B cell (primary cell): ENCODE results near the gene GAK. TPM values are rescaled to one million over a fixed set of nuclear protein-coding genes. Genes with fewer than 3 reads are reported as not detected.

Experiments used
- ATAC-seq: fragments of 200-7000 bp; cut with Tn5 transposase; one replicate; pipeline ENCODE4 v1.10.0; 2021; ENCODE audit warnings: low read depth, mild to moderate bottlenecking, moderate number of reproducible peaks, moderate library complexity
- CTCF ChIA-PET: fragments of 350-600 bp; sonication (Branson Sonifier 250); formaldehyde crosslinking; loops from one replicate; lab custom pipeline; 2021; ENCODE audit warnings: antibody characterized with exemption, inconsistent platforms; lab: Charles Lee
- POLR2A ChIA-PET: fragments of 350-600 bp; sonication (Branson Sonifier 250); formaldehyde crosslinking; loops from one replicate; lab custom pipeline; 2021; ENCODE audit warnings: antibody characterized with exemption; lab: Charles Lee
- DNase-seq: peaks from one replicate; pipeline ENCODE4 v3.0.0; 2013
- H2AFZ ChIP-seq: 2 replicates; pipeline ENCODE4 v1.6.1; 2012; ENCODE audit warnings: mild to moderate bottlenecking, low read depth, low read length; ENCODE audit not compliant: insufficient read depth, poor library complexity, severe bottlenecking
- H3K27ac ChIP-seq, 2 donors: 1 replicate in 1 of 2; 2 replicates in 1 of 2; pipeline ENCODE4 v1.5.1; 2012 to 2013; ENCODE audit warnings: low read length in 2 of 2, mild to moderate bottlenecking in 2 of 2, moderate library complexity in 1 of 2
- H3K27me3 ChIP-seq, 4 experiments: fragments of 200-600 bp in 1 of 4; sonication (generic) in 1 of 4; replicated peaks in 1 of 4; 1 replicate in 2 of 4; 2 replicates in 2 of 4; pipeline versions ENCODE4 v1.6.1 to v1.7.0; 2013 to 2016; ENCODE audit warnings: low read length in 3 of 4, mild to moderate bottlenecking in 2 of 4, mixed read lengths in 1 of 4, moderate library complexity in 1 of 4; ENCODE audit not compliant: insufficient read depth in 4 of 4, control insufficient read depth in 3 of 4; ENCODE audit errors: control extremely low read depth in 1 of 4
- H3K36me3 ChIP-seq, 2 experiments: replicated peaks in 1 of 2; 1 replicate in 1 of 2; 2 replicates in 1 of 2; pipeline versions ENCODE4 v1.6.1 to v1.7.1; 2013; ENCODE audit warnings: low read length in 1 of 2; ENCODE audit not compliant: insufficient read depth in 2 of 2, control insufficient read depth in 1 of 2; ENCODE audit errors: control extremely low read depth in 1 of 2, extremely low read depth in 1 of 2
- H3K4me1 ChIP-seq, 2 donors: fragments of 200-600 bp in 1 of 2; sonication (generic) in 1 of 2; 1 replicate in 1 of 2; 2 replicates in 1 of 2; pipeline versions ENCODE4 v1.5.1 to v1.6.1; 2013 to 2017; ENCODE audit warnings: low read length in 2 of 2; ENCODE audit not compliant: control insufficient read depth in 2 of 2, insufficient read depth in 2 of 2
- H3K4me2 ChIP-seq: replicated peaks from 2 replicates; pipeline ENCODE3; 2012; ENCODE audit warnings: mild to moderate bottlenecking, low read depth, low read length; ENCODE audit not compliant: poor library complexity, severe bottlenecking
- H3K4me3 ChIP-seq, 5 experiments: fragments of 200-600 bp in 1 of 5; sonication (generic) in 1 of 5; 1 replicate in 3 of 5; 2 replicates in 2 of 5; pipeline versions ENCODE4 v1.5.1 to v1.7.0; 2011 to 2016; ENCODE audit warnings: low read length in 4 of 5, mild to moderate bottlenecking in 4 of 5, low read depth in 2 of 5, control low read depth in 1 of 5, moderate library complexity in 1 of 5; ENCODE audit not compliant: insufficient read depth in 1 of 5; ENCODE audit errors: control extremely low read depth in 1 of 5, extremely low read depth in 1 of 5
- H3K79me2 ChIP-seq: fragments of 200-600 bp; sonication (generic); one replicate; pipeline ENCODE4 v1.6.0; 2016; ENCODE audit warnings: low read length; ENCODE audit not compliant: control insufficient read depth, insufficient read depth
- H3K9ac ChIP-seq: fragments of 200-600 bp; sonication (generic); 2 replicates; pipeline ENCODE4 v1.6.1; 2017; ENCODE audit warnings: mild to moderate bottlenecking, low read length, moderate library complexity
- H3K9me3 ChIP-seq, 3 donors: one replicate each; pipeline versions ENCODE4 v1.6.1 to v1.7.1; 2013; ENCODE audit warnings: low read length in 2 of 3; ENCODE audit not compliant: control insufficient read depth in 2 of 3, insufficient read depth in 1 of 3; ENCODE audit errors: control extremely low read depth in 1 of 3
- H4K20me1 ChIP-seq: 2 replicates; pipeline ENCODE4 v1.6.0; 2012; ENCODE audit warnings: mild to moderate bottlenecking, low read length; ENCODE audit not compliant: insufficient read depth, control insufficient read depth, poor library complexity, severe bottlenecking
- H3K27ac Mint-ChIP-seq: one replicate; pipeline ENCODE4 v1.8.0; 2021; ENCODE audit warnings: mixed read lengths
- H3K27me3 Mint-ChIP-seq: one replicate; pipeline ENCODE4 v1.8.0; 2021; ENCODE audit warnings: mixed read lengths
- H3K4me1 Mint-ChIP-seq: one replicate; pipeline ENCODE4 v1.8.0; 2021; ENCODE audit warnings: mixed read lengths
- H3K4me3 Mint-ChIP-seq: one replicate; pipeline ENCODE4 v1.8.0; 2021; ENCODE audit warnings: mixed read lengths
- H3K9me3 Mint-ChIP-seq: one replicate; pipeline ENCODE4 v1.8.0; 2022; ENCODE audit warnings: mixed read lengths; ENCODE audit not compliant: insufficient read depth
- EZH2 ChIP-seq: IDR thresholded peaks from 2 replicates; pipeline ENCODE4 v1.6.1; 2012; ENCODE audit warnings: borderline replicate concordance, low read depth, mild to moderate bottlenecking, moderate library complexity, low read length; ENCODE audit not compliant: insufficient read depth, poor library complexity, severe bottlenecking
- WGBS: methylation state at CpG from one replicate; pipeline ENCODE4 v1.1.5; 2013; ENCODE audit warnings: missing lambda C conversion rate; ENCODE audit not compliant: insufficient coverage; 5-methylcytosine and 5-hydroxymethylcytosine counted together
- intact Hi-C: fragments of 100-400 bp; cut with micrococcal nuclease; formaldehyde crosslinking; loops from one replicate; pipeline ENCODE4 v1.10.0; 2022
- polyA minus RNA-seq: library from RNA; depleted of rRNA, polyadenylated mRNA; stranded (reverse); fragments of >200 nt; gene quantifications from 2 replicates; pipeline ENCODE4 v1.2.3, GENCODE V29; 2012
- polyA plus RNA-seq: library from polyadenylated mRNA; depleted of rRNA; stranded (reverse); fragments of >200 nt; gene quantifications from 2 replicates; pipeline ENCODE4 v1.2.3, GENCODE V29; 2012
- total RNA-seq, 2 donors: library from RNA; stranded (reverse); fragments of 120-200 nt in 1 of 2; gene quantifications; 1 replicate in 1 of 2; 2 replicates in 1 of 2; pipeline versions ENCODE4 v1.2.3 to v1.2.4, GENCODE V29; 2013 to 2022
- TF ChIP-seq, protein P1 (sequence below): fragments of 200-600 bp; IDR thresholded peaks from one replicate; pipeline ENCODE4 v1.8.0; 2022; ENCODE audit warnings: antibody characterized with exemption, mild to moderate bottlenecking

GAK gene
- 283 and 302 TPM in 2 replicates for total RNA-seq
- 72.8 TPM for total RNA-seq (2013)
- 113 and 134 TPM in 2 replicates for polyA plus RNA-seq
- polyA minus RNA-seq = 167 and 231 TPM in 2 replicates

GRCh38 chr4:931960-932712 lies at the start of gene GAK, which contains the start of gene TMEM175:
Gene GAK, minus strand, starts transcription at chr4:932316. Its CDS starts 129 bp downstream, at chr4:932187.
Gene TMEM175, plus strand, starts transcription at chr4:932460. Its CDS starts 15,280 bp downstream, at chr4:947740.
- Histone ChIP-seq H3K4me2 (peak within 1 kb of the TSS; percentile 97), H4K20me1 (peaks cover 42% of the 10 kb centered on the region), H3K27me3 (no peaks in the 10 kb centered on the region), H3K4me3 (peak within 1 kb of the TSS; percentile 62 to 99 (median 93)), H3K4me1 (peaks cover 68 to 69% of the 10 kb centered on the region in 2 donors), H3K79me2 (peaks cover 72% of the 10 kb centered on the region), H3K9ac (peak within 1 kb of the TSS; percentile 99), H3K36me3 (peaks cover 0 to 5% of the 10 kb centered on the region in 2 experiments), H3K9me3 (no peaks in the 10 kb centered on the region), H3K27ac (peak within 1 kb of the TSS; percentile 62 to 98), H2AFZ (peak within 1 kb of the TSS; percentile 82)
- ATAC-seq (peak; percentile 94), DNase-seq (peak; percentile 98)
- CTCF ChIA-PET = interaction anchor here (1.0 to 9.9 kb wide), 5 partner anchors 9 to 55 kb away, joined by 3 to 68 read pairs (median 3); partner anchors contain the start of gene IDUA
- Mint-ChIP-seq H3K4me1 (peaks cover 83% of the 10 kb centered on the region), H3K9me3 (no peaks in the 10 kb centered on the region), H3K4me3 (peak within 1 kb of the TSS; percentile 91), H3K27me3 (no peaks in the 10 kb centered on the region), H3K27ac (peak within 1 kb of the TSS; percentile 96)
- POLR2A ChIA-PET = interaction anchor here (0.6 to 2.5 kb wide), 5 partner anchors 9 to 836 kb away, joined by 3 to 25 read pairs (median 3); partner anchors contain the start of genes IDUA and RNF212
- under 1% methylated on average over 99 of the region's 99 CpGs for WGBS
- TF ChIP-seq, protein P1, sequence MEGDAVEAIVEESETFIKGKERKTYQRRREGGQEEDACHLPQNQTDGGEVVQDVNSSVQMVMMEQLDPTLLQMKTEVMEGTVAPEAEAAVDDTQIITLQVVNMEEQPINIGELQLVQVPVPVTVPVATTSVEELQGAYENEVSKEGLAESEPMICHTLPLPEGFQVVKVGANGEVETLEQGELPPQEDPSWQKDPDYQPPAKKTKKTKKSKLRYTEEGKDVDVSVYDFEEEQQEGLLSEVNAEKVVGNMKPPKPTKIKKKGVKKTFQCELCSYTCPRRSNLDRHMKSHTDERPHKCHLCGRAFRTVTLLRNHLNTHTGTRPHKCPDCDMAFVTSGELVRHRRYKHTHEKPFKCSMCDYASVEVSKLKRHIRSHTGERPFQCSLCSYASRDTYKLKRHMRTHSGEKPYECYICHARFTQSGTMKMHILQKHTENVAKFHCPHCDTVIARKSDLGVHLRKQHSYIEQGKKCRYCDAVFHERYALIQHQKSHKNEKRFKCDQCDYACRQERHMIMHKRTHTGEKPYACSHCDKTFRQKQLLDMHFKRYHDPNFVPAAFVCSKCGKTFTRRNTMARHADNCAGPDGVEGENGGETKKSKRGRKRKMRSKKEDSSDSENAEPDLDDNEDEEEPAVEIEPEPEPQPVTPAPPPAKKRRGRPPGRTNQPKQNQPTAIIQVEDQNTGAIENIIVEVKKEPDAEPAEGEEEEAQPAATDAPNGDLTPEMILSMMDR = no peak
- no peak for TF ChIP-seq EZH2
- intact Hi-C loops = loop anchor here (1.0 to 10.0 kb wide), 6 partner anchors 10 to 437 kb away; partner anchors contain the start of genes DGKQ, IDUA, PCGF3 and PIGG
